Embryonic facial prominence (tissue), 1 donor: ENCODE data around the gene VPS45.
"Not testable (repeated sequence)": the region's sequence is repeated elsewhere in the genome, so short reads cannot be mapped to it uniquely, and the experiment has no call there.

ENCODE experiments used
- DNase-seq: peaks from one replicate; pipeline ENCODE4 v3.0.0-alpha.2; 2016; ENCODE audit errors: extremely low spot score

VPS45 gene

GRCh38 chr1:150160964-150161621, 93.5 kb downstream of the VPS45 start:
- DNase-seq, result no peak

GRCh38 chr1:150161747-150162581, 94.4 kb downstream of the VPS45 start:
- no peak for DNase-seq

DNA sequence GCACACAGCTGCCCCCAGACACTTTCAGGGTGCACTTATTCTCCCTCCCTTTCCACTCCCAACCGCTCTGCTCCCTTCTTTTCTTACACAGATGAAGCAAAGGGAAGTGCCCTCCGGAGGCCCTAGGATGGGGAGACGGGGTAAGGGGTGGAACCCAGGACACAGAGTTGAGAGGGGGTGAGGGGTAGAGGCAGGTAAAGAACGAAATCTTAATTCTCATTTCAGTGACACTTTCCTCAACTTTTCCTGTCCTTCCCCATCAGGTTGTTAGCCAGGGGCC, 94.9 kb downstream of the VPS45 start:
- no peak for DNase-seq

DNA sequence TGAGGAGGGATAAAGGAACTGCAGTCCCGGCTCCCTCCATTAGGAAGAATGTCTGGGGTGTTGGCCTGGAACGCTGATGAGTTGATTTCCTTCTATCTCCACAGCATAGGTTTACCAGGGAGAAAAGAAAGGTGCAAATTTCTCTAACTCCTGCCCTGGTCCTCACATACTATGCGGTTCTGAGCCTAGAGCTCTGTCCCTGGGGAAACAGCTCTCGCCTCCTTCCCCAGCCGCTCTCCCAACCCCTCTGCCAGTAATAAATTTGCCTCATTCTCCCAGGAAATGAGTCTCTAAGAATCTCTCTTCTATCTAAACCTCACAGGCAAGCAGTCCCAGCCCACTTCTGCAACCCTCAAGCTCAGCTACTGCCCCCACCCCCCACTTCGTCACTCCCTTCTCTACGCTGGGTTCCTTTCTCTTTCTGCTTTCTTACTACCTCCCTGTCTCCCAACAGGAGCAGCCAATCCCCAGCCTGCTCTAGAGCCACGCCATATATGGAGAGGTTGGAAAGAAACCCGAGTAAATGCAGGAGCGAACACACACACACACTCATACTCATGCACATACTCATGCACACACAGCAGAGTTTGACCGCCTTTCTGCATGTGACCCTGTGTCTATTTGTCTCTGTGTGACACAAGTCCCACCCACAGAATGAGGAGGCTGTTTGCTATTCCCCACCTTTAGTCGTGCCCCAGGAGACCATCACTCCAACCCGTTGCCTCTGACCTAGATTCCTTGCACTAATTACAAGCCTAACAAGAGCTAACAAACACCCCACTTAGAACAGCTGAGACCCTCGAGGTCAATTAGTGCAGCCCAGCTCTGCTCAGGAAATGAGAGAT, 95.5 kb downstream of the VPS45 start:
- DNase-seq, result peak; percentile 94

- DNase-seq, result no peak
Observed at GRCh38 chr1:150164224-150164623, 96.6 kb downstream of the VPS45 start.

DNA sequence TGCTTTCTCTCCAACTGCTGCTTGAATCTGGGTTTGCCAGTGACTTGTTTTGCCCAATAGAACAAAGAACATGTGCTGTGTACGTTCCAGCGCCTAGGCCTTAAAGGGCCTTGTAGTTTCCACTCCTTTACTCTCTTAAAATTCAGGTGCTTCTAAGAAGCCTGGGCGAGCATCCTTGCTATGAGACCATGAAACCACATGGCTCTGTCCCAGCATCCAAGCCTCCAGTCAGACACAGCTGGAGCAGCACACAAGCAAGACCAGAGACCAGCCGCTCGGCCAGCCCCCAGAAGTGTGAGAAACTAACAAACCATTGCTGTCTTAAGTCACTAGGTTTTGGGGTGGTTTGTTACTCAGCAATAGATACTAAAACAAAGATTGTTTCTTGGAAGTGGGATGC, 97.2 kb downstream of the VPS45 start:
- DNase-seq, result no peak

DNA sequence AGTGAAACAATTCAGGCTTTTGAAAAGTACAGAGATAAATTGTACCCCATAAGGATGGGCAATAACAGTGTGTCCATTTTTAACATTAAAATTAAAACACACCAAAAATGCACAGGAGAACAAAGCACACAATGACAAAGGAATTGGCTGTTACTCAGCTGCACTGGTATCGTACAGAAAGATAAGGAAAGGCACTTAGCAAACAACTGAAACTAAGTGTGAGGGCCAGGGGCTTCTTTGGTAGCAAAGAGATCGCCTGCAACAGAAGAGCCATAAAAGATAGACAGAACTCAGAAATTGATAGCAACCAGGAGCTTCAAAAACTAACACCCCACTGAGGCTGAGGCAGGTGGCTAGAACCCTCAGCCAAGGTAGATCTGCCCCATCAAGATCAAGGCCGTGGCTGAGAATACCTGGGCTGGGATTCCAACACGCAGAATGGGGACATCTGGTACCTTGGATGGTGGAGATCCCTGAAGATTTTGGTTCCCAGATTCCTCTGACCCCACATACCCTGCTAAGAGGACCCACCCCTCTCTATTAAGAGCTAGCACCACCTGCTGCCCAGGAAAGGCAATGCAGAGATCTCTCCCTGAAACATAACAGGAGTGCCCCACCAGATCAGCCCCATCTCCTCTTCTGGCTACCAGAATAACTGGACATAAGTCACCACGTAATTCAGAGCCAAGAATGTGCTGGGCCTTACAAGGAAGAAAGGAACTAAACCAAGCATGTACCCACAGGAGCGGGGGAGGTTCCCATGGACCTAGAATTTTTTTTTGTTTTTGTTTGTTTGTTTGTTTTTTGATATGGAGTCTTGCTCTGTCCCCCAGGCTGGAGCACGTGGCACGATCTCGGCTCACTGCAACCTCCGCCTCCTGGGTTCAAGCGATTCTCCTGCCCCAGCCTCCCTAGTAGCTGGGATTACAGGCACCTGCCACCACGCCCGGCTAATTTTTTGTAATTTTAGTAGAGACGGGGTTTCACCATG, 98.3 kb downstream of the VPS45 start:
- no peak for DNase-seq

DNA sequence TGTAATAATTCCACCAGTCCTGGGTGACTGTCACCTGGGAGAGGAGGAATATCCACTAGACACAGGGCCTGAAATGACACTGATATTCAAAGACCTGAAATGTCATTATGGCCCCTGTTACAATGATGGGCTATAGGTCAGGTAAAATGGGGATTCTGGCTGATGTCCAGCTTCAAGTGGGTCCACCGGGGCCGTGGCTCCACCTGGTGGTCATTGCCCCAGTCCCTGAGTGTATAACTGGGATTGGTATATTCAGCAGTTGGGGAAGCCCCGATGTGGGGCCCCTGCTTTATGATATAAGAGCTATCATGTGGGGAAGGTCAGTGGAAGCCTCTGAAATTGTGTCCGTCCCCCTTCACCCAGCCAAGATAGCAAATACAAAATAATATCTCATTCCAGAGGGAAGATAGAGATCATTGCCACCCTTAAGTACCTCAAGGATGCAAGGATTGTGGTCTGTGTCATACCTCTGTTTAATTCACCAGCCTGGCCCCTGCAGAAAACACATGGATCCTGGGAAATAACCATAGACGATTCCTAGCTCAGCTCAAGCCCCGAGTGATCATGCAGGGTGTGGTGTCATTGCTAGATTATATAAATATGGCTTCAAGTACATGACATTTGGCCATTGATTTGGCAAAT, 101.5 kb downstream of the VPS45 start:
- no peak for DNase-seq

DNA sequence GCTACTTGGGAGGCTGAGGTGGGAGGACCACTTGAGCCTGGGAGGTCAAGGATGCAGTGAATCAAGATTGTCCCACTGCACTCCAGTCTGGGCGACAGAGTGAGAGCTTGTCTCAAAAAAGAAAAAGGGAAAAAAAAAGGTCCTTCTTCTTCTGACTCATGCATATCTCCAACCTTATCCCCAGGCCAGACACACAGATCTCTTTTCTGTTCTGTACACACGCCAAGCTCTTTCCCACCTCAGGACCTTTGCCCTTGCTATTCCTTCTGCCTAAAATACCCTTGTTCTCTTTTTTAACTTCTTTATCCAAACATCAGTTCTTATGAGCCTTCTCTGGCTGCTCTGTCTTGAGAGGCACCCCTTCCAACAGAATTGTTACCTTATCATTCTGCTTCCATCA, 104.2 kb downstream of the VPS45 start:
- no peak for DNase-seq

- DNase-seq, result no peak
Observed at GRCh38 chr1:150173141-150173585, 105.6 kb downstream of the VPS45 start.

GRCh38 chr1:150176593-150176992, 109.0 kb downstream of the VPS45 start:
- DNase-seq, result no peak

DNA sequence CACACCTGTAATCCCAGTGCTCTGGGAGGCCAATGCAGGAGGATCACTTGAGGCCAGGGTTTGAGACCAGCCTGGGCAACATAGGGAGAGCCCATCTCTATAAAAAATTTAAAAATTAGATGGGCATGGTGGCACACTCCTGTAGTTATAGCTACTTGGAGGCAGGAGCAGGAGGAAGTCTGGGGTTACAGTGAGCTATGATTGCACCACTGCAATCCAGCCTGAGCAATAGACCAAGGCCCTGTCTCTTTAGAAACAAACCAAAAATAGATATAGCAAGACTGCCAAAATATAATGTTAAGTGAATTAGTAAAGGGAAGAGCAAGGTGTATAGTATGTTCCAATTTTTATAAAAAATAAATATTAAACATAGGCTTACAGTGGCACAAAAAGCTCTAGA, 111.0 kb downstream of the VPS45 start:
- DNase-seq, result no peak

DNA sequence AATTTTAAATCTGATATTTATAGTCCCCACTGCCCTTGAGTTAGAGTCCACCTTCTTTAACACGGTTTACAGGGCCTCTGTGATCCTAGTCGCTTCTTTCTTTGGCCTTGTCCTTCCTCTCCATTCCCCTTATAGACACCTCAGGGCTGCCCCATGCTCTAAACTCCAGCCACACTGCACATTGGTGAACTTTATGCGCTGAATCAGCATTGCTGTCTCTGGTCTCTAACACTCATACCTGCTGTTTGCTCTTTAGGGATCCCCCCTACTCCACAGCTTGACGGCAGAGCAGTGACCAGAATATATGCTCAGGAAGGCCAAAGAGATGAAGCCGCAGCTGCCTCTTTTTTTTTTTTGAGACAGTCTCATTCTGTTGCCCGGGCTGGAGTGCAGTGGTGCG, 112.3 kb downstream of the VPS45 start:
- no peak for DNase-seq

DNA sequence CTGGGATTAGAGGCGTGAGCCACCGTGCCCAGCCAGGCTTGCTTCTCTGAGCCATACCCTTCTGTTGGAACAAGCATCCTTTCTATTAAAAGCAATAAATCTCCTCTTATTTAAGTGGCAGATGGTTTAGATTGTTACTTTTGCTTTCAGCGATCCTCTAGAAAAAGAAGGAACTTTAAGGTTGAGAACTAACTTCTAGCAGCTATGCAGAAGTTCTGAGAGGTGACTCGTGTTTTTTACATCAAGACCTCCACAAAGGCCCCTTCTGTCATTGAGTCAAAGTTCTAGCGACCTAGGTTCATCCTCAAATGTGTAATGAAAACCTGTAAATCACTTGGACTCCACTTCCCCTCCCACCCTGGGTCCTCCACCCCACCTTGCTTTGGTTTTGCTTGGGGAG, 112.9 kb downstream of the VPS45 start:
- no peak for DNase-seq

DNA sequence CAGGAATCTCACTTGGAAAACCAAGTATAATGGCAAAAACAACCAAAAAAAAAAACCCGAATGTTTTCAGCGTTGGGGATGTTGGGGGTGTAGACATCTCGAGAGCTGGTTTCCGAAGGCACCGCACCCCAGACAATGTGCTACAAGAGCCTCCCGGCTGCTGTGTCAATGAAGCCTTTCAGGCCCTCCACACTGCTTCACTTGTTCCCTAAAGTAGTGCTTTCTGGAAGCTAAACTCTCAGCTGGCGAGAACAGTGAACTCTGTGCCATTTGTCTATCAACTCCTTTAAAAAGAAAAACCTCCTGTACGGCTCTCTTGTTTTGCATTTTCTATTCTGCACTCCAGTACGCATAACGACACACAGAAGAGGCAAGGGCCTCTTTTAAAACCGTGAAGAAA, 114.7 kb downstream of the VPS45 start:
- no peak for DNase-seq

DNA sequence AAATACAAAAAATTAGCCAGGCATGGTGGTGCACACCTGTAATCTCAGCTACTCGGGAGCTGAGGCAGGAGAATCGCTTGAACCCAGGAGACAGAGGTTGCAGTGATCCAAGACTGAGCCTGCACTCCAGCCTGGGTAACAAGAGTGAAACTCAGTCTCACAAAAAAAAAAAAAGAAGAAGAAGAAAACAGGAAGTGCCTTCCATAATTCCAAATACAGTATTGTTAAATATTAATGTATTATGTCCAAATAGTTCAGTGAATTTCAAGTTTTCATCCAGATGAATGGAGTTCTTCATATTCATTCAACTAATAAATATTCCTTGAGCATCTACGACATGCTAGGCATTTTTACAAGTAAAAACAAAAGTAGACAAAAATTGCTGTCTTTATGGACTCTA, 115.5 kb downstream of the VPS45 start:
- DNase-seq, result no peak

GRCh38 chr1:150185481-150185880, 117.9 kb downstream of the VPS45 start:
- no peak for DNase-seq

DNA sequence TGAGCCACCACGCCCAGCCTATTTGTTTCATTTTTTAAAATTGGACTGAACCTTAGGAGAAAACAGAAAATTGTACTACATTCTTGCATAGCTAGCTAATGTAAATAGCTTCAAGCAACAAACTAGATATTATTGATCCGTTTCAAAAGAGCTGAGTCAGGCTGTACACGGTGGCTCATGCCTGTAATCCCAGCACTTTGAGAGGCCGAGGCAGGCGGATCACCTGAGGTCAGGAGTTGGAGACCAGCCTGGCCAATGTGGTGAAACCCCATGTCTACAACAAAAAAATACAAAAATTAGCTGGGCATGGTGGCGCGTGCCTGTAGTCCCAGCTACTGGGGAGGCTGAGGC, 118.8 kb downstream of the VPS45 start:
- not testable (repeated sequence) for DNase-seq

DNA sequence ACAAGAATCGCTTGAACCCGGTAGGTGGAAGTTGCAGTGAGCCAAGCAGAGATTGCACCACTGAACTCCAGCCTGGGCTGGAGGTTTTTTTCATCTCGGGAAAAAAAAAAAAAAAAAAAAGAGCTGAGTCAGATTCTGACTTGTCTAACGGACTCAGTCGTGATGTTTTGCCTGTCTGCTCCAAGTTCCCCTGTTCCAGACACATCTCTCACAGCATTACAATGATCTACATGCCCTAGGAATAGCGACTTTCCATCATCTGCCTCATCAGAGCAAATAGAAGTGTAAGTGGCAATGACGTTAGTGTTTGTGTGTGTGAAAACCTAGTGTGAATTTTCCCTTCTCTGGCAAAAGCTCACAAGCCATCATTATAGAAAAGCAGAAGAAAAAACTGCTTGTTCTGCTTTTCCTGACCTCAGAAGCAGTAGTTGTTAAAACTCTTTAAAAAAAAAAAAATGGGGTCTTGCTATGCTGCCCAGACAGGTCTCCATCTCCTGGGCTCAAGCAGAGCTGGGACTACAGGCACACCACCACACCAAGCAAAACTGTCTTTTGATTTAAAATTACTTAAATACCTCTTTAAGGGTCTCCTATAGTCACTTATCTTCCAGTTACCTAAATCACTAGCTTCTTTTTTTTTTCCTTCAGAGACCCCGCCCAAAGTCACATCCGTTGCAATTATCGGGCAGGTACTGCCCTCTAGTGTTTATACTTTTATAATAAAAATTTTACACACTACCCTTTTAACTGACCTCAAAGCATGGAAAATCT, 119.4 kb downstream of the VPS45 start:
- peak; percentile 12 for DNase-seq

- no peak for DNase-seq
Observed at GRCh38 chr1:150187560-150187931, 120.0 kb downstream of the VPS45 start.
